HFFc6 (cell line): ENCODE results near the gene FRAT2. TPM values are rescaled to one million over a fixed set of nuclear protein-coding genes. Genes with fewer than 3 reads are reported as not detected.

Experiments
- DNase-seq: peaks from one replicate; pipeline ENCODE4 v3.0.0-alpha.2; 2018
- H3K27ac Mint-ChIP-seq: 2 replicates; pipeline ENCODE4 v1.8.0; 2020; ENCODE audit warnings: mild to moderate bottlenecking, mixed read lengths
- H3K27me3 Mint-ChIP-seq: 2 replicates; pipeline ENCODE4 v1.8.0; 2021; ENCODE audit warnings: mild to moderate bottlenecking, moderate library complexity, mixed read lengths; ENCODE audit not compliant: insufficient read depth
- H3K36me3 Mint-ChIP-seq: 2 replicates; pipeline ENCODE4 v1.8.0; 2021; ENCODE audit warnings: low read depth, mixed read lengths
- H3K4me1 Mint-ChIP-seq: 2 replicates; pipeline ENCODE4 v1.8.0; 2020; ENCODE audit warnings: low read depth, mixed read lengths
- H3K4me3 Mint-ChIP-seq: 2 replicates; pipeline ENCODE4 v1.8.0; 2020; ENCODE audit warnings: mild to moderate bottlenecking, moderate library complexity, mixed read lengths
- H3K9me3 Mint-ChIP-seq: 2 replicates; pipeline ENCODE4 v1.8.0; 2020; ENCODE audit warnings: mild to moderate bottlenecking, mixed read lengths
- CTCF ChIP-seq: fragments of 200-600 bp; sonication (generic); IDR thresholded peaks from 2 replicates; pipeline ENCODE4 v1.5.0; 2021; ENCODE audit warnings: antibody characterized with exemption, mild to moderate bottlenecking
- total RNA-seq, 6 experiments: library from RNA; stranded (reverse); fragmentation: NEBNext Ultra II Directional; extraction: Animal tissue kit (Norgen Biotek cat#: 25700); gene quantifications; 2 replicates in 1 of 6; 3 replicates in 5 of 6; pipeline ENCODE4 v1.2.3, GENCODE V29; 2021

The FRAT2 gene
- total RNA-seq, 6 experiments from 2014 or later: 2.2 to 2.9 (median 2.6) TPM

GRCh38 chr10:97314671-97315070 is 19.9 kb downstream of the FRAT2 start:
- no peaks in the 10 kb centered on the region for H3K9me3 Mint-ChIP-seq
- H3K36me3 Mint-ChIP-seq: no peaks in the 10 kb centered on the region
- no peak for TF ChIP-seq CTCF
- no peak overlapping the region for H3K27ac Mint-ChIP-seq
- H3K4me1 Mint-ChIP-seq: peaks cover 15% of the 10 kb centered on the region
- H3K4me3 Mint-ChIP-seq: no peak overlapping the region
- peaks cover 8% of the 10 kb centered on the region for H3K27me3 Mint-ChIP-seq
- no peak for DNase-seq

- TF ChIP-seq CTCF: no peak
- Mint-ChIP-seq H3K36me3 (no peaks in the 10 kb centered on the region), H3K27me3 (peaks cover 8% of the 10 kb centered on the region), H3K4me3 (no peak overlapping the region), H3K27ac (no peak overlapping the region), H3K4me1 (peaks cover 8% of the 10 kb centered on the region), H3K9me3 (no peaks in the 10 kb centered on the region)
- DNase-seq: no peak
Measured at GRCh38 chr10:97312897-97313296, 21.6 kb downstream of the FRAT2 start.

- peaks cover 17% of the 10 kb centered on the region for H3K27me3 Mint-ChIP-seq
- no peaks in the 10 kb centered on the region for H3K36me3 Mint-ChIP-seq
- no peaks in the 10 kb centered on the region for H3K9me3 Mint-ChIP-seq
- TF ChIP-seq CTCF: no peak
- H3K4me1 Mint-ChIP-seq: peaks cover 8% of the 10 kb centered on the region
- H3K4me3 Mint-ChIP-seq: no peak overlapping the region
- no peak for DNase-seq
- H3K27ac Mint-ChIP-seq: no peak overlapping the region
Measured at GRCh38 chr10:97311111-97311626, 23.4 kb downstream of the FRAT2 start.

GRCh38 chr10:97307866-97308780 is 26.4 kb downstream of the FRAT2 start:
- H3K9me3 Mint-ChIP-seq: no peaks in the 10 kb centered on the region
- no peaks in the 10 kb centered on the region for H3K4me1 Mint-ChIP-seq
- H3K27ac Mint-ChIP-seq: no peak overlapping the region
- no peak for DNase-seq
- H3K36me3 Mint-ChIP-seq: no peaks in the 10 kb centered on the region
- H3K4me3 Mint-ChIP-seq: no peak overlapping the region
- TF ChIP-seq CTCF: no peak
- H3K27me3 Mint-ChIP-seq: peaks cover 15% of the 10 kb centered on the region

- Mint-ChIP-seq H3K27ac (no peak overlapping the region), H3K9me3 (no peaks in the 10 kb centered on the region), H3K4me1 (no peaks in the 10 kb centered on the region), H3K27me3 (peaks cover 15% of the 10 kb centered on the region), H3K4me3 (no peak overlapping the region), H3K36me3 (no peaks in the 10 kb centered on the region)
- no peak for TF ChIP-seq CTCF
- no peak for DNase-seq
Measured at GRCh38 chr10:97307441-97307840, 27.1 kb downstream of the FRAT2 start.
